ENCODE data around the gene GOLGA1.
A peak's percentile ranks its signal among the peaks of the same experiment; 100 is the strongest.
"Not testable (repeated sequence)": the region's sequence is repeated elsewhere in the genome, so short reads cannot be mapped to it uniquely, and the experiment has no call there.

GOLGA1 gene

DNA sequence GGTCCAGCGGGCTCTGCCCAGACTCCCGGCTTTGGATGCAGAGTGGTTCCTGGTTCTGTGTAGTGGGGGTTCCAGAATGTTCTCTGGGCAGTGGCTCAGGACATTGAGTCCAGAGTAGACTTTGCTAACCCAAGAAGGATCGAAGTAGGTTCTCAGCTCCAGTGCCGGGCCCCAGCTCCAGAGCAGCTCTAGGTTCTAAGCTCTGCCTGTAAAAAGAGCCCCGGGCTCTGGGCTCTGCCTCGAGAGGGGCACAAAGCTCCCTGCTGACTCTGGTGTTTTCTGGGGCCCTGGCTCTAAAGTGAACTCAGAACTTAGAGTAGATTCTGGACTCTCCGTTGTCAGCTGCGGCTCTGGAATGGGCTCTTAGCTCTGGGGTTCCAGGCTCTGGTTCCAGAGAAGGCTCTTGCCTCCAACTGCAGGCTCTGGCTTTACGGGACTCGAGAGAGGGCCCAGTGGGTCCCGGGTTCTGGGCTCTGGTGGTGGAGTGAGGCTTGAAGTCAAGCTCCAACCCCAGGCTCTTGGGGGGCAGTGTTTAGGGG is 87.2 kb downstream of the GOLGA1 start:
- Histone ChIP-seq H3K4me3 (peak overlapping the region; percentile 41 to 51), H3K27me3 (no peaks in the 10 kb centered on the region), H3K27ac (peak overlapping the region; percentile 38 to 66), H3K36me3 (peaks cover 17 to 29% (median 17%) of the 10 kb centered on the region in 3 donors), H3K9me3 (no peaks in the 10 kb centered on the region), H3K4me1 (peaks cover 0 to 20% (median 15%) of the 10 kb centered on the region in 4 donors)
- intact Hi-C loops (cut with DNase I; ENCODE audit: low total_unique reads): loop anchor here (2.0 kb wide), 1 partner anchor 81 kb away; no protein-coding TSS in a partner anchor
- DNase-seq: no peak
- TF ChIP-seq, protein P1, sequence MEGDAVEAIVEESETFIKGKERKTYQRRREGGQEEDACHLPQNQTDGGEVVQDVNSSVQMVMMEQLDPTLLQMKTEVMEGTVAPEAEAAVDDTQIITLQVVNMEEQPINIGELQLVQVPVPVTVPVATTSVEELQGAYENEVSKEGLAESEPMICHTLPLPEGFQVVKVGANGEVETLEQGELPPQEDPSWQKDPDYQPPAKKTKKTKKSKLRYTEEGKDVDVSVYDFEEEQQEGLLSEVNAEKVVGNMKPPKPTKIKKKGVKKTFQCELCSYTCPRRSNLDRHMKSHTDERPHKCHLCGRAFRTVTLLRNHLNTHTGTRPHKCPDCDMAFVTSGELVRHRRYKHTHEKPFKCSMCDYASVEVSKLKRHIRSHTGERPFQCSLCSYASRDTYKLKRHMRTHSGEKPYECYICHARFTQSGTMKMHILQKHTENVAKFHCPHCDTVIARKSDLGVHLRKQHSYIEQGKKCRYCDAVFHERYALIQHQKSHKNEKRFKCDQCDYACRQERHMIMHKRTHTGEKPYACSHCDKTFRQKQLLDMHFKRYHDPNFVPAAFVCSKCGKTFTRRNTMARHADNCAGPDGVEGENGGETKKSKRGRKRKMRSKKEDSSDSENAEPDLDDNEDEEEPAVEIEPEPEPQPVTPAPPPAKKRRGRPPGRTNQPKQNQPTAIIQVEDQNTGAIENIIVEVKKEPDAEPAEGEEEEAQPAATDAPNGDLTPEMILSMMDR (IDR thresholded peaks at IDR 0.05): no peak

DNA sequence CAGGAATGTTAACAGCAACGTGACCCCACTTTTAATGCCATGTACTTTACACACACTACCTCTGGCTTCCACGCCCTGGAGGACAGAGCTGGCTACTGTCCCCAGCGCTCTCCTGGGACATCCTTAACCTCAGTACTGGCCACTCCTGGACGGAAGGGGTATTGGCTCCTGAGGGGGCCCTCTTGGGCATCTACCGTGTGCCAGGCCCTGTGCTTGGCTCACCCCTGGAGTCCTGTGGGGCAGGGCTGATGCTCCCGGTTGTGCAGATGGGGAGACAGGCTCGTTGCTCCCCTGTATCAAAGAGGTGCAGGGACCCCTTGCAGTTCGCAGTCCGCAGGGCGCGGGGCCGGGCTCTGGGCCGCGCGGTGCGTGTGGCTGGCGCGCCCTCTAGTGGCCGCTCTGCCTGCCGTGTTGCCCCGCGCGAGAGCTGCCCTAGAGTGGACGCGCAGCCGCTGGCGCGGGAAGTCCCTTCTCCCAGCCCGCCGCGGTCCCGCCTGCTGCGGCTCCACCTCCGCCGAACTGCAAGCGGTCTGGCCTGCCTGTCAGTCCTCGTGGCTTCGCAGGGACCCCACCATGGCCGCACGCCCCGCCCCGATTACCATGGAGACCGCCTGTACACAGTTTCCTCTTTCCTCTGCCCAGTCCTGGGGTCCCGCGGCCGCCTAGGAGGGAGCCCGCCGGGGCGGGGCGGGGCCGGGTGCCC is 87.9 kb downstream of the GOLGA1 start, which contains the start of gene WDR38:
WDR38 (plus strand) TSS at position 632 of the 703 bp plus-strand sequence. CDS start 72 bp downstream, outside the sequence.
- Histone ChIP-seq H3K4me1 (peaks cover 0 to 20% (median 15%) of the 10 kb centered on the region in 4 donors), H3K4me3 (peak within 1 kb of the TSS; percentile 41 to 51), H3K27ac (peak within 1 kb of the TSS; percentile 38 to 66), H3K9me3 (no peaks in the 10 kb centered on the region), H3K36me3 (peaks cover 10 to 22% (median 10%) of the 10 kb centered on the region in 3 donors), H3K27me3 (no peaks in the 10 kb centered on the region)
- intact Hi-C loops (cut with DNase I; ENCODE audit: low total_unique reads): loop anchor here (2.0 kb wide), 1 partner anchor 80 kb away; no protein-coding TSS in a partner anchor
- DNase-seq: peak; percentile 51 to 83
- TF ChIP-seq, protein P1 (IDR thresholded peaks at IDR 0.05): peak; percentile 94 to 98

DNA sequence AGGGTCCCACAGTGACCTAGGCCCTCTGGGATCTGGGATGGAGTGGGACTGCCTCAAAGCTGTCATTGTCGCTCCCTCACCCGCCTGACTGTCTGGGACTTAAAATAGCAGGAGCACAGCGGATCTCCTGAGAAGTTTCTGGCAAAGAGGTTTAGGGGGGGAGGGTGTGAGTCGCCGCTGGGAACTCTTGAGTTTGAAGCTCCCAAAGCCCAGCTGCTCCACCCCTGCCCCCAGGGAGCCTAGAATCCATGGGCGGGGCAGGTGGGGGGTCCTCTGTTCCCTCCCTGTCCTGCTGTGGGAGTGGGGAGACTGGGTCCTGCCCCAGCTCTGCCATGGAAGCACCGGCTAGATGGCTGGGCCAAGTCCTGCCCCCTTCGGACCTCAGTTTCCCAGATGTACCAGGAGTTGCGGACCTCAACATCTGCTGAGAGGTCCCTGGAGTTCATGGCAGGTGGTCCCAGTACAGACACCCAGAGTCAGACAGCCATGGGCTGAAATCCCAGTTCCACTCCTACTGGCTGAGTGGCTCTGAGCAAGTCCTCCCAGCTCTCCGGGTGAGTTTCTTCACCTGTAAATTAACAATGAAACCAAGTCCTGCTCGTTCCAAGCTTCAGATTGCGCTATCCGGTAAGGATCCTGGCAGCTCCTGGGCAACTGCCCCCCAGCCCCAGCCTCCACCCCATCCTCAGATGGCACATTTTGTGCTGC is 88.6 kb downstream of the GOLGA1 start:
- no peak for DNase-seq
- Histone ChIP-seq H3K4me3 (peak overlapping the region; percentile 41 to 51), H3K9me3 (no peaks in the 10 kb centered on the region), H3K4me1 (peaks cover 0 to 20% (median 15%) of the 10 kb centered on the region in 4 donors), H3K36me3 (peaks cover 3 to 15% (median 3%) of the 10 kb centered on the region in 3 donors), H3K27me3 (no peaks in the 10 kb centered on the region), H3K27ac (peak overlapping the region; percentile 38 to 66)
- TF ChIP-seq, protein P1 (IDR thresholded peaks at IDR 0.05): no peak
- intact Hi-C loops (cut with DNase I; ENCODE audit: low total_unique reads): loop anchor here (2.0 kb wide), 1 partner anchor 79 kb away; no protein-coding TSS in a partner anchor

DNA sequence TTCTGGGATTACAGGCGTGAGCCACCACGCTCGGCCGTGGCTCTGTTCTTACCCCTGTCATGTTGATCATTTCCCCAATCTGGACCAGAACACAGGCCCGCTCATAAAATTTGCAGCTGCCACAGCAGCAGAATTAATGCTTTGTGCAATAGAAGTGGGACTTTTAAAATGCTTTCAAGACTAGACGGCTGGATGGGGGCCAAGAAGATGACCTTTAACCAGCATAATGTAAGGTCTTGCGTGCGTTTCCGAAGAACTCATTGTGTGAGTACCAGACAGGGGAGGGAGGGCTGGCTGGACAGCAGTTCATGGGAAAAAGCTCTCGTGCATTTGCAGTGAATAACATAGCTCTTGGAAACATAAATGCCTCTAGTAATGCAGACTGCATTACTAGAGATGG is 91.1 kb downstream of the GOLGA1 start:
- H3K4me3 ChIP-seq: no peak overlapping the region
- no peak for DNase-seq
- H3K27me3 ChIP-seq: peaks cover 0 to 4% of the 10 kb centered on the region in 2 donors
- no peak overlapping the region for H3K27ac ChIP-seq
- intact Hi-C loops (cut with DNase I; ENCODE audit: low total_unique reads): no loop called here
- TF ChIP-seq, protein P1 (IDR thresholded peaks at IDR 0.05): no peak
- peaks cover 0 to 20% (median 15%) of the 10 kb centered on the region in 4 donors for H3K4me1 ChIP-seq
- H3K9me3 ChIP-seq: no peaks in the 10 kb centered on the region
- H3K36me3 ChIP-seq: no peaks in the 10 kb centered on the region

DNA sequence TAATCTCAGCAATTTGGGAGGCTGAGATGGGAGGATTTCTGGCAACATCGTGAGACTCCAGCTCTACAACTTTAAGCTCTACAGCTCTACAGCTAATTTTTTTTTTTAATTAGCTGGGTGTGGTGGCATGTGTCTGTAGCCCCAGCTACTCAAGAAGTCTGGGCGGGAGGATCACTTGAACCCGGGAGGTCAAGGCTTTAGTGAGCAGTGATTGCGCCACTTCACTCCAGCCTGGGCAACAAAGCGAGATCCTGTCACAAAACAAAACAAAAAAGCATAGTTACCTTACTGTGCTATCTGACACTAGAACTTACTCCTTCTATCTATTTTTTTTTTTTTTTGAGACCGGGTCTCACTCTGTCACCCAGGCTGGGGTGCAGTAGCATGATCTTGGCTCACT is 93.9 kb downstream of the GOLGA1 start:
- DNase-seq: no peak
- no peaks in the 10 kb centered on the region for H3K9me3 ChIP-seq
- no peak overlapping the region for H3K27ac ChIP-seq
- H3K27me3 ChIP-seq: peaks cover 0 to 4% of the 10 kb centered on the region in 2 donors
- no peak overlapping the region for H3K4me3 ChIP-seq
- H3K4me1 ChIP-seq: peaks cover 0 to 5% (median 2%) of the 10 kb centered on the region in 4 donors
- TF ChIP-seq, protein P1 (IDR thresholded peaks at IDR 0.05): no peak
- no peaks in the 10 kb centered on the region for H3K36me3 ChIP-seq
- intact Hi-C loops (cut with DNase I; ENCODE audit: low total_unique reads): no loop called here

DNA sequence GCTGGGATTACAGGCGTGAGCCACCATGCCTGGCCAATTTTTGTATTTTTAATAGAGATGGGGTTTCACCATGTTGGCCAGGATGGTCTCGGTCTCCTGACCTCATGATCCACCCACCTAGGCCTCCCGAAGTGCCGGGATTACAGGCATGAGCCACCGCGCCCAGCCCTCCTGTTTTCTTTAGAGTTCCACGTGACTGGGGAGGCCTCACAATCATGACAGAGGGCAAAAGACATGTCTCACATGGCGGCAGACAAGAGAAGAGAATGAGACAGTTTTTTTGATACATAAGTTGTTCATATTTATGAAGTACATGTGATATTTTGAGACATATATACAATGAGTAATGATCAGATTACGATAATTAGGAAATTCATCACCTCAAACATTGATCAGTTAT is 94.4 kb downstream of the GOLGA1 start:
- H3K4me3 ChIP-seq; H3K27ac ChIP-seq; DNase-seq; H3K4me1 ChIP-seq; intact Hi-C loops (cut with DNase I; ENCODE audit: low total_unique reads); H3K36me3 ChIP-seq; H3K27me3 ChIP-seq; H3K9me3 ChIP-seq: not testable (repeated sequence)

All from tibial artery (tissue), 4 donors.